ENCODE data around the gene PAPPA2. TPM values are rescaled to one million over a fixed set of nuclear protein-coding genes. Genes with fewer than 3 reads are reported as not detected.

PAPPA2 gene
- polyA plus RNA-seq, 1 experiment, result 0.97 TPM

DNA sequence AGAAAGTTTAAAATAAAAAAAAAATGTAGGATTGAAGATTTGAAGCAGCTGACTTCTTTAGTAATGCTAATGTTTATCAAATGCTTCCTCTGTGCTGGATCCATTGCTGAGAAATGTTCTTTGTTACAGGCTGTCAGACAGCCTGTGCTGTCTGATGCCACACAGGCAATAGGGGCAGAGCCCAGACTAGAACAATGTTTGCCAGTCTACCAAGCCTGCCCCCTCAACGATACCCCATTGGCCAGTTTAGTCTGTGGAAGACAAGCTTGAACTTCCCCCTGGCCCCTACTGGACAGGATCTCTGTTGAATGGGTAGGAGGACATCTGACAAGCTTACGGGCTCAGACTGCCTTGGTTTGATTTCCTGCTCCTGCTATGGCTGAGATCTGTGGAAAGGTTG lies 79.4 kb downstream of the PAPPA2 start:
- TF ChIP-seq, protein P1, sequence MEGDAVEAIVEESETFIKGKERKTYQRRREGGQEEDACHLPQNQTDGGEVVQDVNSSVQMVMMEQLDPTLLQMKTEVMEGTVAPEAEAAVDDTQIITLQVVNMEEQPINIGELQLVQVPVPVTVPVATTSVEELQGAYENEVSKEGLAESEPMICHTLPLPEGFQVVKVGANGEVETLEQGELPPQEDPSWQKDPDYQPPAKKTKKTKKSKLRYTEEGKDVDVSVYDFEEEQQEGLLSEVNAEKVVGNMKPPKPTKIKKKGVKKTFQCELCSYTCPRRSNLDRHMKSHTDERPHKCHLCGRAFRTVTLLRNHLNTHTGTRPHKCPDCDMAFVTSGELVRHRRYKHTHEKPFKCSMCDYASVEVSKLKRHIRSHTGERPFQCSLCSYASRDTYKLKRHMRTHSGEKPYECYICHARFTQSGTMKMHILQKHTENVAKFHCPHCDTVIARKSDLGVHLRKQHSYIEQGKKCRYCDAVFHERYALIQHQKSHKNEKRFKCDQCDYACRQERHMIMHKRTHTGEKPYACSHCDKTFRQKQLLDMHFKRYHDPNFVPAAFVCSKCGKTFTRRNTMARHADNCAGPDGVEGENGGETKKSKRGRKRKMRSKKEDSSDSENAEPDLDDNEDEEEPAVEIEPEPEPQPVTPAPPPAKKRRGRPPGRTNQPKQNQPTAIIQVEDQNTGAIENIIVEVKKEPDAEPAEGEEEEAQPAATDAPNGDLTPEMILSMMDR (IDR thresholded peaks at IDR 0.05; ENCODE audit: insufficient read depth, low read depth, low read length), result no peak
- no peak for DNase-seq (ENCODE audit: low read depth)
- no peak overlapping the region for H3K4me3 ChIP-seq (ENCODE audit: low read depth, low read length)
- CTCF ChIA-PET, result no interaction called here
- POLR2A ChIA-PET, result no interaction called here
- H3K27me3 ChIP-seq (ENCODE audit: control insufficient read depth, insufficient read depth, low read length), result no peaks in the 10 kb centered on the region
- no peaks in the 10 kb centered on the region for H3K36me3 ChIP-seq (ENCODE audit: control insufficient read depth, insufficient read depth, low read length)

DNA sequence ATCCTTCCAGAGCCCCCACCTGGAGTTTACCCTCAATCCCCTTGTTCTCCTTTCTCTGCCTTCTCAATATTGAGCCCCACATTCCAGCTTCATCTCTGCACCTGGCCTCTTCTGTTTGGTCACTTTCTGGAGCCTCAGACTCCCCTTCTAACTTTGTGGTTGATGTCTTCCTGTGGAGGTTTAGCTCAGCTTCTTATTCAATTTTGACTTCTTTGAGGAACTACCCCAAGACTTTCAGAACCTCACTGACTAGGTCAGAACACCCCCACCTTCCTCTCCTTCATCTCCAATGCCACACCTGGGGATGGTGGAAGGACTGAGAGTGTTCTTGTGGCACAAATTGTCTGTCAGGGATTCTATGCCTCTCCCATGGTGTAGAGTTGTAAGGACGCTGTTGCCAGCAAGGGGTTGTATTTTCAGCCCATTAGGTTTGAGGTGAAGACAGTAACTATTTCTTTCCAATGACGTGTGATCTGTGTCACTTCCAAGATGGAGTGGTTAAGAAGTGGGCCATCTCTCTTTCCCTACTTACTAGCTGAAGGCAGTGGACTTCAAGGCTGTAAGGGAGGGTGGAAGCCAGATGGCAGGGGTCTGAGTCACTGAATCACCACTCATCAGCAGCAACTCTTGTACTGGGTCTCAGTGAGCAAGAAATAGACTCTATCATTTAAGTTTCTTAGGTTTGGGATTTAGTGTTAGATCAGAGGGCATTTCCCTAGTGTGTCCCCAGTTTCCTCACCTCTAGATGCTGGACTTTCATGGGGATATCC lies 80.6 kb downstream of the PAPPA2 start:
- no peaks in the 10 kb centered on the region for H3K27me3 ChIP-seq (ENCODE audit: control insufficient read depth, insufficient read depth, low read length)
- no peak overlapping the region for H3K4me3 ChIP-seq (ENCODE audit: low read depth, low read length)
- no peaks in the 10 kb centered on the region for H3K36me3 ChIP-seq (ENCODE audit: control insufficient read depth, insufficient read depth, low read length)
- ChIA-PET POLR2A (no interaction called here), CTCF (no interaction called here)
- DNase-seq (ENCODE audit: low read depth), result no peak
- TF ChIP-seq, protein P1 (IDR thresholded peaks at IDR 0.05; ENCODE audit: insufficient read depth, low read depth, low read length), result no peak

DNA sequence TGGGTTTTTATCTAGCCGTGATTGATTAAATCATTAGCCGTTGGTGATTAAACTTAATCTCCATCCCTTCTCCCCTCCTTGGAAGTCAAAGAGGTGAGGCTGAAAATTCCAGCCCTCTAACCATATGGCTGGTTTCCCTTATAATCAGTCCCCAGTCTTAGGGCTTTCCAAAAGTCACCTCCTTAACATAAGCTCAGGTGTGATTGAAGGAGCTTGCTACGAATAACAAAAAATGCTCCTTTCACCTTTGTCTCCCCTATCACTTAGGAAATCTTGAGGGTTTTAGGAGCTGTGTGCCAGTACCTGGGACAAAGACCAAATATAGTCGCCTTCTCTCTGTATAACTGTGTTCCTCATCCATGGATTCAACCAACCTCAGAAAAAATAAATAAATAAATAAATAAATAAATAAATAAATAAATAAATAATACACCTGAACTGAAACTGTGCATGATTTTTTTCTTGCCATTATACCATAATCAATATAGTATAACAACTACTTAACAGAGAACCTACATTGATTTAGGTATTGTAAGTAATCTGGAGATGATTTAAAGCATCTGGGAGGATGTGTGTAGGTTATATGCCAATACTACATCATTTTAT lies 82.2 kb downstream of the PAPPA2 start:
- Histone ChIP-seq H3K36me3 (ENCODE audit: control insufficient read depth, insufficient read depth, low read length) (no peaks in the 10 kb centered on the region), H3K4me3 (ENCODE audit: low read depth, low read length) (no peak overlapping the region), H3K27me3 (ENCODE audit: control insufficient read depth, insufficient read depth, low read length) (no peaks in the 10 kb centered on the region)
- no peak for DNase-seq (ENCODE audit: low read depth)
- TF ChIP-seq, protein P1 (IDR thresholded peaks at IDR 0.05; ENCODE audit: insufficient read depth, low read depth, low read length), result no peak
- CTCF ChIA-PET, result interaction anchor here (0.6 kb wide), 1 partner anchor 13 kb away, joined by 3 read pairs; no protein-coding TSS in a partner anchor
- POLR2A ChIA-PET, result no interaction called here

DNA sequence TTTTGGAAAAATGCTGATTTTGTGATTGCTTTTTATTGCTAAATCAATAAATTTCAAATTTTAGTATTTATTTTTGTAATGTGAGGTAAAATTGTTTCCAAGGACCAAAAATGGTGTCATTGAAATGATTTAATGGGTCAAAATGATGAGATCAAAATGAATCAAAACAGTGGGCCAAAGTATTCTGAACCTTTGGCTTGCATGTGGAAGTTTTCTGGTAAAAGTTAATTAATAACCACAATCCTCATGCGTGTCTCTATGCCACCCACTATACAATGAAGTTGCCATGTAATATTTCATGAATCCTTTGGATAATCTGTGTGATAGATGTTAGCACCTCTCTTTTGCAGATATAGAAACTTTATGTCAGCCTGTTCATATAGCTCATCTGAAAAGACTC lies 83.8 kb downstream of the PAPPA2 start:
- TF ChIP-seq, protein P1 (IDR thresholded peaks at IDR 0.05; ENCODE audit: insufficient read depth, low read depth, low read length), result no peak
- no peak for DNase-seq (ENCODE audit: low read depth)
- ChIA-PET POLR2A (no interaction called here), CTCF (interaction anchor here (5.6 kb wide), 1 partner anchor 13 kb away, joined by 37 read pairs; no protein-coding TSS in a partner anchor)
- Histone ChIP-seq H3K36me3 (ENCODE audit: control insufficient read depth, insufficient read depth, low read length) (no peaks in the 10 kb centered on the region), H3K27me3 (ENCODE audit: control insufficient read depth, insufficient read depth, low read length) (no peaks in the 10 kb centered on the region), H3K4me3 (ENCODE audit: low read depth, low read length) (no peak overlapping the region)

DNA sequence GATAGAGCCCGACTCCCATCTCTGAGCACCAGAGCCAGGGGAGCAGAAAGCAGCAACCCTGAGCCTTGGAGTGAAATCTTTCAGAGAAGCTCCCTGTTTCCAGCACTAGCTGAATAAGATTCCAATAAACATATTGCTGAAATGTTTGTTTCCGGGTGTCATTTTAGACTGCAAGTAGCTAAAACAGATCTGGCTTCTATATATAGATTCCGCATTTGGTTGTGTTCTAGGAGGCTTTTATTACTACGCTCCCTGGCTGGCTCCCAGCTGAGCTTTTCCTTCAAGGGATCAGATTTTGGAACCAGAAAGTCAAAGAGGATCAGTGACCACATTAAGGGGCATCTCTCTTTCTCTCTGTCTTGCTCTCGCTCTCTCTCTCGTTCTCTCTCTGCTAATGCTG lies 88.2 kb downstream of the PAPPA2 start:
- no peaks in the 10 kb centered on the region for H3K36me3 ChIP-seq (ENCODE audit: control insufficient read depth, insufficient read depth, low read length)
- CTCF ChIA-PET, result interaction anchor here (0.8 to 5.6 kb wide), 2 partner anchors 9 to 140 kb away, joined by 3 to 37 read pairs; no protein-coding TSS in a partner anchor
- no peak overlapping the region for H3K4me3 ChIP-seq (ENCODE audit: low read depth, low read length)
- POLR2A ChIA-PET, result no interaction called here
- DNase-seq (ENCODE audit: low read depth), result no peak
- TF ChIP-seq, protein P1 (IDR thresholded peaks at IDR 0.05; ENCODE audit: insufficient read depth, low read depth, low read length), result no peak
- H3K27me3 ChIP-seq (ENCODE audit: control insufficient read depth, insufficient read depth, low read length), result no peaks in the 10 kb centered on the region

Data from BJ (cell line).